ENCODE results near the gene PIN1.
"Not testable (repeated sequence)": the region's sequence is repeated elsewhere in the genome, so short reads cannot be mapped to it uniquely, and the experiment has no call there.

PIN1 gene

DNA sequence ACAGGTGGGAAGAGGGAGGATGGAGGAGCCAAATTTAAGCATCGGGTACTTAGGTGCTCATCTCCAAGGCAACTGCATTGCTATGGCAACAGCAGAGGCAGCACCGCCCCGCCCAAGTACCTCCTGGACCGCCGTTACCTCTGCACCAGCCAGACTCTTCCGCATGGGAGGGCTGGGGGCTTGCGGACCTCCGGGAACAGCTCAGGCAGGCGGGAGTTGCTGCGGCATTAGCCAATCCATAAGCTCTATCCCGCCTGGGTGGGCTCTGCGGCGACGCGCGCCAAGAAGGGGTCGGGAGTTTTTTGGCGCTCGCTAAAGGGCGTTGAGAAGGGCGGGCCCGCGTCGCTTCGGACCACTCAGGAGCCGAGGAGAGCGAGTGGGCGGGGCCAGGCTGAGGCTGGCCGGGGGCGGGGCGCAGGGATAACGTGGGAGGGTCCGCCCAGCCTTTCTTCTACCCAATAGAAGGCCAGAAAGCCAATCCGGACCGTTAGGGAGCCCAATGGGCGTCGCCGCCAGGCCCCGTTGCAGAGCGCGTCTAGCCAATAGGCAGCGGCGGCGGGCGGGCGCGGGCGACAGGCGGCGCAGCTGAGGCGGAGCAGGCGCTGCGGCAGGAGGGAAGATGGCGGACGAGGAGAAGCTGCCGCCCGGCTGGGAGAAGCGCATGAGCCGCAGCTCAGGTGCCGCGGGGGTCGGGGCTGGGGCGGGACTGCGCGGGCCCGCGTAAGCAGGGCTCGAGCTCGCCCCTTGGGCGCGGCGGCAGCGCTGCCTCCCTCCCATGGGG is at the start of gene PIN1:
Gene PIN1, plus strand, starts transcription at position 593 of the 781 bp plus-strand sequence. Its CDS starts 27 bp downstream, at position 620.
- DNase-seq (ENCODE audit: low read depth, low spot score): peak; percentile 98

GRCh38 chr19:9785367-9786331 is 49.5 kb upstream of the PIN1 start:
- peak; percentile 93 for DNase-seq (ENCODE audit: low read depth, low spot score)

DNA sequence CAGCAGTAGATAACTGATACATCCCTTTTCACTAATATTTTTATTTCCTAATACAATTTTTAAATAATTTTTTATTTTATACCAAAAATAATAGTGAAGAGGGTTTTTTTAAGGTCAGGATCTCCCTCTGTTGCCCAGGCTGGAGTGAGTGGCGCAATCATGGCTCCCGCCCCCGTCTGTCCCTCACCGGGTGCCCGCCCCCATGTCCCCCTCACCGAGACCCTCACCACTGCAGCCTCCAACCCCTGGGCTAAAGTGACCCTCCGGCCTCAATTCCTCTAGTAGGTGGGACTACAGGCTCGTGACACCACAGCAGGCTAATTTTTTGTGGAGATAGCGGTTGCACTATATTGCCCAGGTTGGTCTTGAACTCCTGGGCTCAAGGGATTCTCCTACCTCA is 48.8 kb upstream of the PIN1 start:
- no peak for DNase-seq (ENCODE audit: low read depth, low spot score)

- no peak for DNase-seq (ENCODE audit: low read depth, low spot score)
These were observed 48.3 kb upstream of the PIN1 start for GRCh38 chr19:9786819-9787218.

DNA sequence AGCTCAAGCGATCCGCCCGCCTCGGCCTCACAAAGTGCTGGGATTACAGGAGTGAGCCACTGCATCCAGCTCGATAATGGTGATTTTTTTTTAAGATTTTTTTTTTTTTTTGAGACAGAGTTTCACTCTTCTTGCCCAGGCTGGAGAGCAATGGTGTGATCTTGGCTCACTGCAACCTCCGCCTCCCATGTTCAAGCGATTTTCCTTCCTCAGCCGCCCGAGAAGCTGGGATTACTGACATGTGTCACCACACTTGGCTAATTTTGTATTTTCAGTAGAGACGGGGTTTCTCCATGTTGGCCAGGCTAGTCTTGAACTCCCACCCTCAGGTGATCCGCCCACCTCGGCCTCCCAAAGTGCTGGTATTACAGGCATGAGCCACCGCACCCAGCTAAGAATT is 46.5 kb upstream of the PIN1 start:
- not testable (repeated sequence) for DNase-seq (ENCODE audit: low read depth, low spot score)

GRCh38 chr19:9789066-9789465 is 46.1 kb upstream of the PIN1 start:
- DNase-seq (ENCODE audit: low read depth, low spot score): no peak

- not testable (repeated sequence) for DNase-seq (ENCODE audit: low read depth, low spot score)
These were observed 45.5 kb upstream of the PIN1 start for GRCh38 chr19:9789579-9789978.

DNA sequence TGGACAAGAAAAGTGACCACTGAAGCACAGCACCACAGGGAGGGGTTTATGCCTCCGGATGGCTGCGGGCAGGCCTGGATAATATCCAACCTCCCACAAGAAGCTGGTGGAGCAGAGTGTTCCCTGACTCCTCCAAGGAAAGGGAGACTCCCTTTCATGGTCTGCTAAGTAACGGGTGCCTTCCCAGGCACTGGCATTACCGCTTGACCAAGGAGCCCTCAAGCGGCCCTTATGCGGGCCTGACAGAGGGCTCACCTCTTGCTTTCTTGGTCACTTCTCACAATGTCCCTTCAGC is 44.1 kb upstream of the PIN1 start:
- not testable (repeated sequence) for DNase-seq (ENCODE audit: low read depth, low spot score)

- DNase-seq (ENCODE audit: low read depth, low spot score): peak; percentile 87
These were observed 43.4 kb upstream of the PIN1 start for GRCh38 chr19:9791552-9792205.

GRCh38 chr19:9792206-9793070 is 42.7 kb upstream of the PIN1 start:
- DNase-seq (ENCODE audit: low read depth, low spot score): peak; percentile 84

- peak; percentile 31 for DNase-seq (ENCODE audit: low read depth, low spot score)
These were observed 42.0 kb upstream of the PIN1 start for GRCh38 chr19:9793071-9793591.

- DNase-seq (ENCODE audit: low read depth, low spot score): peak; percentile 81
These were observed 38.9 kb upstream of the PIN1 start for GRCh38 chr19:9796113-9796773.

GRCh38 chr19:9797871-9798270 is 37.2 kb upstream of the PIN1 start:
- no peak for DNase-seq (ENCODE audit: low read depth, low spot score)

- DNase-seq (ENCODE audit: low read depth, low spot score): no peak
These were observed 36.0 kb upstream of the PIN1 start for GRCh38 chr19:9799162-9799561.

DNA sequence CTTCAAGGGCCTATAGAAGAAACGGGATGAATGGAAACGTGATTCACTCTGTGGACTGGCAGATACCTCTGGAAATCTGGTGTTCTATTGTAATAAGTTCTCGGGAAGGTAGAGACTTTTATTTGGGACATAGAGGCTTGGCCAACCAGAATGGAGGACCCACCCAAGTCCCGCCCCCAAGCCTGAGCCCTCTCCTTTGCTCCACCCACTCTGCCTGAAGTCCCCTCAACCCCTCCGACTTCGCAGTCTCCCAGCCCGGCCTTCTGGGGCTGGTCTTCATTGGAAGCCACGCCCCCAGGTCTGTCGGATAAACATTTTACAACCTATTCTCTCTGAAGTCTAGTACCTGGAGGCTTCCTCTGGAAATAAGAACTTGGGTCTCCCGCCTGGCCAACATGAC is 33.1 kb upstream of the PIN1 start:
- DNase-seq (ENCODE audit: low read depth, low spot score): no peak

DNA sequence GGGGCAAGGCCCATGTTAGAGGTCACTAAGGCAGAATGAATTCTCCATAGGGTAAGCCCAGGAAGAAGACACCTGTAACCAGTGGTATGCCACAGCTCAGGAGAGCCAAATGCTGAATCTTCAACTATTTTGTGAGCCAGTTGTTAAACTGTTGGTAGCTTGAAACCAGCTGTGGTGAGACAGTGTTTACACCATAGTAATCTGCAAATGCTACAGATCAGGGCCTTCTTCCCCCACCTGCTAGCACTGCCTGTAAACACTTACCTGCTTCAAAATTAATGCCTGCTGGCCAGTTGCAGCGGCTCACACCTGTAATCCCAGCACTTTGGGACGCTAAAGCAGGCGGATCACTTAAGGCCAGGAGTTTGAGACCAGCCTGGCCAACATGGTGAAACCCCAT is 28.3 kb upstream of the PIN1 start:
- no peak for DNase-seq (ENCODE audit: low read depth, low spot score)

DNA sequence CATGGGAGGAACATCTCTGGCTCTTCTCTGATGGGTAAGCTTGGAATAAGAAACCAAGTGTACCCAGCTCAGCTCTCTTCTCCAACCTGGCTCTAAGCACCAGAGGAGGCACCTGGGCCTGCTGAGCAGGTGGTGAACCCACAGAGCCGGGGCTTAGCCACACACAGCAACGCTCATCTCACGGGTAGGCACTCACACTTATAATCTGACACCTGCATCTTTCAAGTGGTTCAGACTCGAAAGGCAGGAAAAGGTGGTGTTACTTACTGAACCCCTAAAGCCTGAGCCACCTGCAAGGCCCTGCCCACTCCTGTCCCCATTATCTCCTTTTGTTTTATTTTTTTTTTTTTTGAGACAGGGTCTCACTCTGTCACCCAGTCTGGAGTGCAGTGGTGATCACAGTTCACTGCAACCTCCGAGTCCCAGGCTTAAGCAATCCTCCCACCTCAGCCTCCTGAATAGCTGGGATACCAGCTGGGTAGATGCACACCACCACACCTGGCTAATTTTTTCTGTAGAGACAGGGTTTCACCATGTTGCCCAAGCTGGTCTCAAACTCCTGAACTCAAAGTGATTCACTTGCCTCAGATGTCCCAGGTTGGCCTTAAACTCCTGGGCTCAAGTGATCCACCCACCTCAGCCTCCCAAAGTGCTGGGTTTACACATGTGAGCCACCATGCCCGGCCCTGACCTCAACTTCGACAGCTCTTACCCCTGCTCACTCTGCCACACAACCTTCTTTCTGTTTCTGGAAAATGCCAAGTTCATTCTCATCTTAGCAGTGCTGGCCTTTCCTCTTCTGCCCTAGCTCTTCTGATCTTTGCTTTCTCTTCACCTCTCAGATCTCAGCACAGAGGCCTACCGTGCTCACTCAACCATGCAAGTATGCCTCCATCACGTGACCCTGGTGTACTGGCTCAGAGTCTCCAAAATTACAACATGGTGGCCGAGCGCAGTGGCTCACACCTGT is 26.0 kb upstream of the PIN1 start:
- DNase-seq (ENCODE audit: low read depth, low spot score): peak; percentile 10

- no peak for DNase-seq (ENCODE audit: low read depth, low spot score)
These were observed 24.0 kb upstream of the PIN1 start for GRCh38 chr19:9811139-9811538.

DNA sequence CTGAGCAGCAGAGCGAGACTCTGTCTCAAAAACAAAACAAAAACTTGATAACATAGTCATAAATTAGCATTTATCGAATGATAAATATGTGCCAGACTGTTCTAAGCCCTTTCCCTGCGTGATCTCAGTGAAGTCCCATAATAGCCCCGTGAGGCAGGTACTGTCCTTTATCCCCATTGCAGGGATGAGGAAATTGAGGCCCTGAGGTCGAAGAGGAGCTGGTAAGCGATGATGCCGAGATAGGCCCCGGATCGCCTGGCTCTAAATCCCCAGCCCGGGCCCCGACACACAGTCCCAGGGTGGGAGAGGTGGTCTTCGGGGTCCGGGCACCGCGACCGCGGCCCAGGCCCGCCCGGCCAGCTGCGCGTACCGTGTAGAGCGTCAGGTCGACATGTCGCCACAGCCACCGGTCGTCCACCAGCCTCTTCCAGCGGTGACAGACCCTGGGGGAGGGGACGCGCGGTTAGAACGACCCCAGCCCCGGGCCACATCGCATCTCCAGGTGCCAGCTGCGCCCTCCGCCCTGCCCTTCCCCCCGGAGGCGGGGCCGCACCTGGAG is 16.9 kb upstream of the PIN1 start:
- no peak for DNase-seq (ENCODE audit: low read depth, low spot score)
